ENCODE measurements around the gene UBE2D2.

Gene UBE2D2

GRCh38 chr5:139637438-139638089, 76.4 kb downstream of the UBE2D2 start:
- TF ChIP-seq CTCF (IDR thresholded peaks at IDR 0.05; ENCODE audit: insufficient read depth, missing control alignments) = no peak
- FAIRE-seq (no peak), DNase-seq (ENCODE audit: insufficient read length, low spot score) (peak; percentile 91)

GRCh38 chr5:139638090-139638735, 77.1 kb downstream of the UBE2D2 start:
- no peak for FAIRE-seq
- DNase-seq (ENCODE audit: insufficient read length, low spot score) = peak; percentile 67
- no peak for TF ChIP-seq CTCF (IDR thresholded peaks at IDR 0.05; ENCODE audit: insufficient read depth, missing control alignments)

- no peak for FAIRE-seq
- no peak for TF ChIP-seq CTCF (IDR thresholded peaks at IDR 0.05; ENCODE audit: insufficient read depth, missing control alignments)
- peak; percentile 84 for DNase-seq (ENCODE audit: insufficient read length, low spot score)
Observed at GRCh38 chr5:139638736-139639618, 77.8 kb downstream of the UBE2D2 start.

GRCh38 chr5:139639619-139640380, 78.7 kb downstream of the UBE2D2 start:
- FAIRE-seq (no peak), DNase-seq (ENCODE audit: insufficient read length, low spot score) (no peak)
- no peak for TF ChIP-seq CTCF (IDR thresholded peaks at IDR 0.05; ENCODE audit: insufficient read depth, missing control alignments)

- TF ChIP-seq CTCF (IDR thresholded peaks at IDR 0.05; ENCODE audit: insufficient read depth, missing control alignments) = no peak
- DNase-seq (ENCODE audit: insufficient read length, low spot score) (no peak), FAIRE-seq (no peak)
Observed at GRCh38 chr5:139640421-139641115, 79.4 kb downstream of the UBE2D2 start.
